Epithelial cell of prostate (primary cell): ENCODE measurements around the gene ATP8B3.

ENCODE experiments used
- DNase-seq: peaks from one replicate; pipeline ENCODE4 v3.0.0-alpha.2; 2011; ENCODE audit warnings: low read depth, low spot score
- H3K27ac ChIP-seq: fragments of 450-650 bp; 2 replicates; pipeline ENCODE4 v1.5.1; 2017; ENCODE audit warnings: mild to moderate bottlenecking

Gene ATP8B3

GRCh38 chr19:1837625-1838105 is 25.6 kb upstream of the ATP8B3 start:
- H3K27ac ChIP-seq, result no peak overlapping the region
- DNase-seq, result no peak

GRCh38 chr19:1837222-1837565 is 25.1 kb upstream of the ATP8B3 start:
- H3K27ac ChIP-seq, result no peak overlapping the region
- DNase-seq, result no peak

- no peak for DNase-seq
- no peak overlapping the region for H3K27ac ChIP-seq
These were observed 24.6 kb upstream of the ATP8B3 start for GRCh38 chr19:1836458-1837221.

- DNase-seq, result no peak
- no peak overlapping the region for H3K27ac ChIP-seq
These were observed 21.5 kb upstream of the ATP8B3 start for GRCh38 chr19:1833540-1833939.

- no peak for DNase-seq
- H3K27ac ChIP-seq, result no peak overlapping the region
These were observed 20.1 kb upstream of the ATP8B3 start for GRCh38 chr19:1832046-1832663.

GRCh38 chr19:1830978-1831377 is 18.9 kb upstream of the ATP8B3 start:
- no peak for DNase-seq
- H3K27ac ChIP-seq, result no peak overlapping the region

- no peak overlapping the region for H3K27ac ChIP-seq
- no peak for DNase-seq
These were observed 18.5 kb upstream of the ATP8B3 start for GRCh38 chr19:1830568-1830967.

GRCh38 chr19:1829958-1830357 is 17.9 kb upstream of the ATP8B3 start:
- no peak for DNase-seq
- no peak overlapping the region for H3K27ac ChIP-seq

GRCh38 chr19:1828279-1829238 is 16.5 kb upstream of the ATP8B3 start:
- no peak overlapping the region for H3K27ac ChIP-seq
- no peak for DNase-seq

- DNase-seq, result no peak
- H3K27ac ChIP-seq, result no peak overlapping the region
These were observed 15.6 kb upstream of the ATP8B3 start for GRCh38 chr19:1827566-1828278.

- DNase-seq, result no peak
- H3K27ac ChIP-seq, result no peak overlapping the region
These were observed 14.8 kb upstream of the ATP8B3 start for GRCh38 chr19:1826557-1827521.

- H3K27ac ChIP-seq, result no peak overlapping the region
- DNase-seq, result no peak
These were observed 14.0 kb upstream of the ATP8B3 start for GRCh38 chr19:1825909-1826556.

GRCh38 chr19:1824252-1824622 is 12.2 kb upstream of the ATP8B3 start:
- H3K27ac ChIP-seq, result no peak overlapping the region
- no peak for DNase-seq

GRCh38 chr19:1823539-1824251 is 11.6 kb upstream of the ATP8B3 start:
- no peak overlapping the region for H3K27ac ChIP-seq
- no peak for DNase-seq

- DNase-seq, result no peak
- no peak overlapping the region for H3K27ac ChIP-seq
These were observed 10.9 kb upstream of the ATP8B3 start for GRCh38 chr19:1823020-1823419.

- H3K27ac ChIP-seq, result no peak overlapping the region
- DNase-seq, result no peak
These were observed 10.1 kb upstream of the ATP8B3 start for GRCh38 chr19:1822210-1822609.

- no peak for DNase-seq
- H3K27ac ChIP-seq, result no peak overlapping the region
These were observed 7.5 kb upstream of the ATP8B3 start for GRCh38 chr19:1819341-1820255.
